K562 (cell line): ENCODE measurements around the gene SYNPO2. TPM values are rescaled to one million over a fixed set of nuclear protein-coding genes. Genes with fewer than 3 reads are reported as not detected.

Experiments used
- ATAC-seq: fragments of 200-7000 bp; cut with Tn5 transposase; 3 replicates; pipeline ENCODE4 v1.9.1; 2020; ENCODE audit warnings: moderate library complexity
- BruUV-seq: library from RNA; stranded (reverse); fragments of 400-500 nt; replicated peaks from 2 replicates; lab custom pipeline; 2021; lab: Mats Ljungman, UMichigan
- CTCF ChIA-PET: fragments of 300-600 bp; formaldehyde crosslinking; extraction: SDS; loops from one replicate; lab custom pipeline; 2021; ENCODE audit warnings: low intra/inter-chr PET ratio; lab: Yijun Ruan, JAX
- POLR2A ChIA-PET: fragments of 300-600, 350-650 bp; sonication (Branson Sonifier 250); formaldehyde crosslinking; extraction: SDS; loops from one replicate; lab custom pipeline; 2021; ENCODE audit warnings: antibody characterized with exemption, inconsistent platforms; lab: Yijun Ruan, JAX
- DNase-seq, 4 experiments: peaks; one replicate each; pipeline versions ENCODE4 v3.0.0 to v3.0.0-alpha.2; 2011 to 2018; ENCODE audit warnings: low spot score in 3 of 4, mixed read lengths in 3 of 4; ENCODE audit errors: extremely low read depth in 1 of 4
- FAIRE-seq: peaks from 2 replicates; lab custom pipeline; 2011; peaks lifted over from hg19 to GRCh38; lab: Jason Lieb, UNC
- H2AFZ ChIP-seq: 2 replicates; pipeline ENCODE4 v1.6.0; 2011; ENCODE audit warnings: low read depth, low read length, control low read depth, inconsistent platforms
- H3K27ac ChIP-seq: fragments of 200-600 bp; 3 replicates; pipeline ENCODE4 v1.8.0; 2011; ENCODE audit warnings: low read depth, mild to moderate bottlenecking, control low read depth, inconsistent platforms, low read length, moderate library complexity, mixed read lengths; ENCODE audit errors: extremely low read depth
- H3K27me3 ChIP-seq, 2 experiments: fragments of 300-600 bp in 1 of 2; 2 replicates in 1 of 2; 3 replicates in 1 of 2; pipeline versions ENCODE4 v1.6.0 to v1.8.0; 2011; ENCODE audit warnings: inconsistent platforms in 2 of 2, low read length in 2 of 2, mild to moderate bottlenecking in 1 of 2, mixed read lengths in 1 of 2, moderate library complexity in 1 of 2; ENCODE audit not compliant: control insufficient read depth in 2 of 2, insufficient read depth in 2 of 2
- H3K36me3 ChIP-seq: fragments of 300-600 bp; 3 replicates; pipeline ENCODE4 v1.8.0; 2011; ENCODE audit warnings: mild to moderate bottlenecking, low read length, inconsistent platforms; ENCODE audit not compliant: control insufficient read depth, insufficient read depth
- H3K4me1 ChIP-seq, 2 experiments: fragments of 200-600 bp in 1 of 2; replicated peaks in 1 of 2; 2 replicates in 1 of 2; 3 replicates in 1 of 2; pipeline versions ENCODE4 v1.5.1 to v1.8.0; 2011; ENCODE audit warnings: inconsistent platforms in 2 of 2, low read length in 2 of 2, mild to moderate bottlenecking in 1 of 2, mixed read lengths in 1 of 2, moderate library complexity in 1 of 2; ENCODE audit not compliant: control insufficient read depth in 2 of 2, insufficient read depth in 2 of 2
- H3K4me2 ChIP-seq: 2 replicates; pipeline ENCODE4 v1.6.1; 2011; ENCODE audit warnings: low read length, control low read depth, inconsistent platforms, mixed read lengths; ENCODE audit not compliant: insufficient read depth
- H3K4me3 ChIP-seq: fragments of 200-600 bp; sonication (generic), shearing (Covaris generic); 2 replicates; pipeline ENCODE4 v1.5.1; 2016; ENCODE audit warnings: control low read depth, inconsistent platforms
- H3K79me2 ChIP-seq: fragments of 200-600 bp; 3 replicates; pipeline ENCODE4 v1.8.0; 2011; ENCODE audit warnings: low read length, inconsistent platforms; ENCODE audit not compliant: control insufficient read depth, insufficient read depth
- H3K9ac ChIP-seq, 2 experiments: 2 replicates each; pipeline versions ENCODE4 v1.6.0 to v1.6.1; 2011; ENCODE audit warnings: low read depth in 2 of 2, low read length in 2 of 2, control low read depth in 1 of 2, inconsistent platforms in 1 of 2, mild to moderate bottlenecking in 1 of 2, mixed read lengths in 1 of 2; ENCODE audit not compliant: insufficient read depth in 1 of 2
- H3K9me1 ChIP-seq: one replicate; pipeline ENCODE4 v1.6.0; 2011; ENCODE audit warnings: inconsistent platforms, mild to moderate bottlenecking, low read length, moderate library complexity; ENCODE audit not compliant: control insufficient read depth, insufficient read depth
- H3K9me3 ChIP-seq: replicated peaks from 2 replicates; pipeline ENCODE4 v1.5.1; 2011; ENCODE audit warnings: low read depth, low read length, inconsistent platforms; ENCODE audit not compliant: control insufficient read depth, insufficient read depth
- H4K20me1 ChIP-seq: replicated peaks from 2 replicates; pipeline ENCODE4 v1.6.1; 2011; ENCODE audit warnings: low read length, inconsistent platforms, mixed read lengths; ENCODE audit not compliant: control insufficient read depth, insufficient read depth
- BRCA1 ChIP-seq, 2 experiments: fragments of 450-650 bp in 1 of 2; sonication (generic) in 1 of 2; formaldehyde crosslinking in 1 of 2; IDR thresholded peaks; 2 replicates each; pipeline versions ENCODE4 v1.5.0 to v1.6.1; 2017 to 2020; ENCODE audit warnings: mild to moderate bottlenecking in 1 of 2, missing genetic modification reagents in 1 of 2
- CHD1 ChIP-seq: fragments of 200-600 bp; sonication (generic); IDR thresholded peaks from one replicate; pipeline ENCODE4 v1.6.1; 2012; ENCODE audit warnings: mild to moderate bottlenecking, moderate library complexity, low read length, inconsistent platforms
- MYNN ChIP-seq, 2 experiments: sonication (generic); formaldehyde crosslinking in 1 of 2; IDR thresholded peaks; 2 replicates each; pipeline versions ENCODE4 v1.5.0 to v1.6.1; 2016 to 2020; ENCODE audit warnings: antibody characterized with exemption in 1 of 2, missing genetic modification reagents in 1 of 2
- TBP ChIP-seq: optimal IDR thresholded peaks from 2 replicates; pipeline ENCODE3; 2011; ENCODE audit warnings: low read depth, low read length, improper control_type of control experiment
- ZBTB7A ChIP-seq: IDR thresholded peaks from 2 replicates; pipeline ENCODE4 v1.6.1; 2011; ENCODE audit warnings: low read depth, mild to moderate bottlenecking, low read length, moderate library complexity, borderline replicate concordance; ENCODE audit not compliant: control insufficient read depth
- ZFP1 ChIP-seq: fragments of 450-650 bp; formaldehyde crosslinking; IDR thresholded peaks from 2 replicates; pipeline ENCODE4 v1.4.0; 2020; ENCODE audit warnings: mild to moderate bottlenecking, mixed read lengths
- WGBS: fragments of 100-300 bp; shearing (Covaris generic); methylation state at CpG from one replicate; pipeline ENCODE4 v1.1.6; 2016; ENCODE audit warnings: low coverage, mixed read lengths; ENCODE audit not compliant: insufficient coverage; ENCODE audit errors: missing lambda C conversion rate; 5-methylcytosine and 5-hydroxymethylcytosine counted together
- in situ Hi-C: fragments of 300-500 bp; cut with MboI; formaldehyde crosslinking; loops from 4 replicates; pipeline ENCODE4 v1.15.0; 2018; ENCODE audit warnings: inconsistent platforms, mixed read lengths
- intact Hi-C: fragments of 100-400 bp; cut with micrococcal nuclease; formaldehyde crosslinking; loops from 2 replicates; pipeline ENCODE4 v1.14.2; 2022
- polyA plus RNA-seq, 8 experiments: library from polyadenylated mRNA; depleted of rRNA in 4 of 8; stranded (reverse) in 5 of 8; unstranded in 3 of 8; fragments of >200 nt; fragmentation: Nextera tagmentation in 2 of 8; fragmentation: Illumina TruSeq in 1 of 8; extraction: Ambion mirVana in 2 of 8; extraction: Trizol in 1 of 8; gene quantifications; 2 replicates each; pipeline versions ENCODE4 v1.2.1 to v1.2.3, GENCODE V29; 2011 to 2014; ENCODE audit warnings: inconsistent platforms in 1 of 8, missing spikeins in 1 of 8
- total RNA-seq, 7 experiments: library from RNA; depleted of rRNA in 6 of 7; stranded (reverse); fragments of >200 nt in 6 of 7; fragmentation: Illumina TruSeq in 2 of 7; extraction: Trizol in 2 of 7; gene quantifications; 2 replicates each; pipeline versions ENCODE4 v1.2.1 to v1.2.3, GENCODE V29; 2011 to 2021; ENCODE audit warnings: low replicate concordance in 1 of 7
- TF ChIP-seq, protein P1 (sequence below): fragments of 450-650 bp; IDR thresholded peaks from 2 replicates; pipeline ENCODE4 v1.6.1; 2014; ENCODE audit warnings: low read depth, mild to moderate bottlenecking, moderate library complexity, borderline replicate concordance
- TF ChIP-seq, protein P2 (sequence below): fragments of 450-650 bp; formaldehyde crosslinking; IDR thresholded peaks from 2 replicates; pipeline ENCODE4 v1.4.0; 2022; ENCODE audit warnings: mild to moderate bottlenecking, moderate library complexity
- TF ChIP-seq, protein P3 (sequence below): sonication (generic); formaldehyde crosslinking; IDR thresholded peaks from 2 replicates; pipeline ENCODE4 v1.8.1; 2023; ENCODE audit warnings: mild to moderate bottlenecking, missing genetic modification reagents
- TF ChIP-seq, protein P4 (sequence below): fragments of 450-650 bp; formaldehyde crosslinking; IDR thresholded peaks from 2 replicates; pipeline ENCODE4 v1.4.0; 2020; ENCODE audit warnings: mild to moderate bottlenecking

SYNPO2 gene
- total and polyA plus RNA-seq, 9 of the 15 experiments (the other 6 are each of a cell fraction or from before 2014, with no cell fraction given) = 0.03 to 0.18 TPM; not detected in 7

DNA sequence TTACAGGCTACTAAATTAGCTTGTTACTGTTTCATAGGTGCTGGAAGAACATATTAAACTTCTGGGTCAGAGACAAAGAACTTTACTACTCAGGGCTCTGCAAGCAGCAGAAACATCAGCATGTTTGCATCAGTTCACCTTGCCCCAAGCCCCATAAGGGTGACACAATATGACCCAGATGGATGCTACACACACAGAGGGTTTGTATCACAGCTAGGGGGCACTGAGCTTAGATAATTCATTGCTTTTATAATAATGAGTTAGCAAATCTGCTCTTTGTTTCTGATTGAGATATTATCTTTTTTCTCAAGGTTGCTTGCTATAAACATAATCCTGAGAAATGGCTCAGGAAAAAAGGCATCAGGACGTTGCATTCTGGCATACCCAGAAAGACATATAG is 4.8 kb upstream of the SYNPO2 start (continued):
- TF ChIP-seq, protein P1, sequence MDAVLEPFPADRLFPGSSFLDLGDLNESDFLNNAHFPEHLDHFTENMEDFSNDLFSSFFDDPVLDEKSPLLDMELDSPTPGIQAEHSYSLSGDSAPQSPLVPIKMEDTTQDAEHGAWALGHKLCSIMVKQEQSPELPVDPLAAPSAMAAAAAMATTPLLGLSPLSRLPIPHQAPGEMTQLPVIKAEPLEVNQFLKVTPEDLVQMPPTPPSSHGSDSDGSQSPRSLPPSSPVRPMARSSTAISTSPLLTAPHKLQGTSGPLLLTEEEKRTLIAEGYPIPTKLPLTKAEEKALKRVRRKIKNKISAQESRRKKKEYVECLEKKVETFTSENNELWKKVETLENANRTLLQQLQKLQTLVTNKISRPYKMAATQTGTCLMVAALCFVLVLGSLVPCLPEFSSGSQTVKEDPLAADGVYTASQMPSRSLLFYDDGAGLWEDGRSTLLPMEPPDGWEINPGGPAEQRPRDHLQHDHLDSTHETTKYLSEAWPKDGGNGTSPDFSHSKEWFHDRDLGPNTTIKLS = no peak
- TF ChIP-seq, protein P2, sequence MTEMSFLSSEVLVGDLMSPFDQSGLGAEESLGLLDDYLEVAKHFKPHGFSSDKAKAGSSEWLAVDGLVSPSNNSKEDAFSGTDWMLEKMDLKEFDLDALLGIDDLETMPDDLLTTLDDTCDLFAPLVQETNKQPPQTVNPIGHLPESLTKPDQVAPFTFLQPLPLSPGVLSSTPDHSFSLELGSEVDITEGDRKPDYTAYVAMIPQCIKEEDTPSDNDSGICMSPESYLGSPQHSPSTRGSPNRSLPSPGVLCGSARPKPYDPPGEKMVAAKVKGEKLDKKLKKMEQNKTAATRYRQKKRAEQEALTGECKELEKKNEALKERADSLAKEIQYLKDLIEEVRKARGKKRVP (CRISPR knock-in tag) = no peak
- no peak for TF ChIP-seq TBP

DNA sequence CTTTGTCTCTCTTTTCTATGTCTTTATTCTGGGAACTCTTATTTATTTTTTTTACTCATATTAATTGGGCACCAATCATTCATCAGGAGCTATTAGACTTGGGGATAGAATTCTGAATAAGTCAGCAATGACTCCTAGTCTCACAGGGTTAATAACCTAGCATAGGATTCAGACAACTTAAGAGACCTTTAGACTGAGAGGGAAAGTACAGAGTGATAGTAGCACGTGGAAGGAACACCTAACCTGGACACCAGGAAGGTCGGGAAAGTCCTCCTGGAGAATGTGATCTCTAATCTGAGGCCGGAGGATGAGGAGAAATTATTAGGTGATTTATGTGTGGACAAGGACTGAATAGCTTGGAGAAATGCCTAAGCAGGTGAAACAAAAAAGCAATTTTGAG is 3.9 kb upstream of the SYNPO2 start:
- in situ Hi-C loops = no loop called here
- no peak for ATAC-seq
- no peaks in the 10 kb centered on the region for H4K20me1 ChIP-seq
- no peaks in the 10 kb centered on the region for H3K79me2 ChIP-seq
- ChIA-PET CTCF (no interaction called here), POLR2A (interaction anchor here (0.6 kb wide), 1 partner anchor 118 kb away, joined by 3 read pairs; no protein-coding TSS in a partner anchor)
- no peak overlapping the region for H3K9ac ChIP-seq
- no peak for FAIRE-seq
- no peak overlapping the region for H2AFZ ChIP-seq
- peaks cover 3 to 6% of the 10 kb centered on the region in 2 experiments; a peak in 3 of 5 replicates for H3K4me1 ChIP-seq
- intact Hi-C loops = no loop called here
- no peak overlapping the region for H3K4me2 ChIP-seq
- H3K9me3 ChIP-seq = no peaks in the 10 kb centered on the region
- WGBS = 2% methylated on average over 3 of the region's 3 CpGs
- no peak overlapping the region for H3K27ac ChIP-seq
- H3K36me3 ChIP-seq = no peaks in the 10 kb centered on the region
- H3K27me3 ChIP-seq = peaks cover 2 to 18% of the 10 kb centered on the region in 2 experiments; a peak in 4 of 5 replicates
- no peaks in the 10 kb centered on the region for H3K9me1 ChIP-seq
- no peak for DNase-seq
- no TSS peak for BruUV-seq
- no peak overlapping the region for H3K4me3 ChIP-seq
- TF ChIP-seq, protein P3, sequence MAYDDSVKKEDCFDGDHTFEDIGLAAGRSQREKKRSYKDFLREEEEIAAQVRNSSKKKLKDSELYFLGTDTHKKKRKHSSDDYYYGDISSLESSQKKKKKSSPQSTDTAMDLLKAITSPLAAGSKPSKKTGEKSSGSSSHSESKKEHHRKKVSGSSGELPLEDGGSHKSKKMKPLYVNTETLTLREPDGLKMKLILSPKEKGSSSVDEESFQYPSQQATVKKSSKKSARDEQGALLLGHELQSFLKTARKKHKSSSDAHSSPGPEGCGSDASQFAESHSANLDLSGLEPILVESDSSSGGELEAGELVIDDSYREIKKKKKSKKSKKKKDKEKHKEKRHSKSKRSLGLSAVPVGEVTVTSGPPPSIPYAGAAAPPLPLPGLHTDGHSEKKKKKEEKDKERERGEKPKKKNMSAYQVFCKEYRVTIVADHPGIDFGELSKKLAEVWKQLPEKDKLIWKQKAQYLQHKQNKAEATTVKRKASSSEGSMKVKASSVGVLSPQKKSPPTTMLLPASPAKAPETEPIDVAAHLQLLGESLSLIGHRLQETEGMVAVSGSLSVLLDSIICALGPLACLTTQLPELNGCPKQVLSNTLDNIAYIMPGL (CRISPR knock-in tag) = no peak
- TF ChIP-seq CHD1 = no peak
- TF ChIP-seq, protein P4, sequence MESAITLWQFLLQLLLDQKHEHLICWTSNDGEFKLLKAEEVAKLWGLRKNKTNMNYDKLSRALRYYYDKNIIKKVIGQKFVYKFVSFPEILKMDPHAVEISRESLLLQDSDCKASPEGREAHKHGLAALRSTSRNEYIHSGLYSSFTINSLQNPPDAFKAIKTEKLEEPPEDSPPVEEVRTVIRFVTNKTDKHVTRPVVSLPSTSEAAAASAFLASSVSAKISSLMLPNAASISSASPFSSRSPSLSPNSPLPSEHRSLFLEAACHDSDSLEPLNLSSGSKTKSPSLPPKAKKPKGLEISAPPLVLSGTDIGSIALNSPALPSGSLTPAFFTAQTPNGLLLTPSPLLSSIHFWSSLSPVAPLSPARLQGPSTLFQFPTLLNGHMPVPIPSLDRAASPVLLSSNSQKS (CRISPR knock-in tag) = no peak
- TF ChIP-seq BRCA1 (IDR thresholded peaks at IDR 0.05) = no peak
- no peak for TF ChIP-seq BRCA1 (CRISPR knock-in tag; IDR thresholded peaks at IDR 0.05)
- no peak for TF ChIP-seq MYNN (IDR thresholded peaks at IDR 0.05)
- no peak for TF ChIP-seq MYNN (CRISPR knock-in tag; IDR thresholded peaks at IDR 0.05)
- TF ChIP-seq ZFP1 = no peak
- no peak for TF ChIP-seq ZBTB7A
